Measurements from ENCODE around the gene RAPSN.

The RAPSN gene

DNA sequence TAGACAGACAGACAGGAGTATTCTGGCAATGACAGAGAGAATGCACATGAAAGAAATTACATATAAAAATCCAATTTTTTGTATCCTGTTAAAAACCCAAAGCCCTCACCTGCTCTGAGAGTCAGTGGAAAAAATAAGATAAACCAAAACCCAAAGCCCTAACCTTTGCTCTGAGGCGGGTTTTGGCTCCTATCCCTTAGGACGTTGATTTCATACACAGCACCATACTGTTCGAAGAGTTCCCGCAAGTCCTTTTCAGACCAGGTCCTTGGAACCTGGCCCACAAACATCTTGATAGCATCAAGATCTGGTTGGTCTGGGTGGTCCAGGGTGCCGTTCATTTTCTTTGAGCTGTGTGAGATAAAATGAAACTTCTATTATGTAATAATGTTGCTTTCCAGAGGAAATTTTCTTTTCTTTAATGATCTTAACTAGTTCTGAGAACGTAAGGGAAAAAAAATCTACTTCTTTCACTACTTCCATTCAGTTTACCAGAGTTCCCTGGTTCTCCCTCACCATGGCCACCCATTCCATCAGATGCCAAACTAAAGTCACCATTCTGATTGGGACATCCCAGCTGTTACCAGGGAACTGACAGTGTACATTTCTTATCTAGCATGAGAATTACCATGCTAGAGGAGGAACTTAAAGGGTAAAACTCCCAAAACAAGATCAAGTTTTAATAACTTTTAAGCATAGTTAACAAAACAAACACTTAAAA lies 39.9 kb upstream of the RAPSN start:
- TF ChIP-seq, protein P1, sequence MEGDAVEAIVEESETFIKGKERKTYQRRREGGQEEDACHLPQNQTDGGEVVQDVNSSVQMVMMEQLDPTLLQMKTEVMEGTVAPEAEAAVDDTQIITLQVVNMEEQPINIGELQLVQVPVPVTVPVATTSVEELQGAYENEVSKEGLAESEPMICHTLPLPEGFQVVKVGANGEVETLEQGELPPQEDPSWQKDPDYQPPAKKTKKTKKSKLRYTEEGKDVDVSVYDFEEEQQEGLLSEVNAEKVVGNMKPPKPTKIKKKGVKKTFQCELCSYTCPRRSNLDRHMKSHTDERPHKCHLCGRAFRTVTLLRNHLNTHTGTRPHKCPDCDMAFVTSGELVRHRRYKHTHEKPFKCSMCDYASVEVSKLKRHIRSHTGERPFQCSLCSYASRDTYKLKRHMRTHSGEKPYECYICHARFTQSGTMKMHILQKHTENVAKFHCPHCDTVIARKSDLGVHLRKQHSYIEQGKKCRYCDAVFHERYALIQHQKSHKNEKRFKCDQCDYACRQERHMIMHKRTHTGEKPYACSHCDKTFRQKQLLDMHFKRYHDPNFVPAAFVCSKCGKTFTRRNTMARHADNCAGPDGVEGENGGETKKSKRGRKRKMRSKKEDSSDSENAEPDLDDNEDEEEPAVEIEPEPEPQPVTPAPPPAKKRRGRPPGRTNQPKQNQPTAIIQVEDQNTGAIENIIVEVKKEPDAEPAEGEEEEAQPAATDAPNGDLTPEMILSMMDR (conservative IDR thresholded peaks at IDR 0.05; ENCODE audit: low read length) = no peak
- no peak for DNase-seq (ENCODE audit: low read depth)
- H3K4me3 ChIP-seq (ENCODE audit: low read length) = no peak overlapping the region

DNA sequence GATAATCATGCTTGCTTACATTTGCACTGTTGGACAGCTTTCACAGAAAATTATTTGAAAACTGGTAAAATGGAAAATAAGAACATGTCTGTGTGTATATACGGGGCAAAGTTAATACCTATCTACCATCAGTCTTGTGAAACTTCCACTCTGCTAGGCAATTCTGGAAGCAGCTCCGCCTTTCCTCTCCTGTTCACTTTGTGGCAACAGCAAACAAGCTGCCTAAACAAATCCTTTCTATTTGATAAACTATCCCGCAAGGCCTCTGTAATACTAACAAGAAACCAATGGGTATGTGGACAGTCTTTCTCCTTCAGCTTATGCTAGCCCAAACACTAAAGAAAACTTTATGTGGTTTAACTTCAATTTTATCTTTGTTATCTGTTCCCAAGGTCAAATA lies 39.2 kb upstream of the RAPSN start:
- no peak overlapping the region for H3K4me3 ChIP-seq (ENCODE audit: low read length)
- TF ChIP-seq, protein P1 (conservative IDR thresholded peaks at IDR 0.05; ENCODE audit: low read length) = no peak

DNA sequence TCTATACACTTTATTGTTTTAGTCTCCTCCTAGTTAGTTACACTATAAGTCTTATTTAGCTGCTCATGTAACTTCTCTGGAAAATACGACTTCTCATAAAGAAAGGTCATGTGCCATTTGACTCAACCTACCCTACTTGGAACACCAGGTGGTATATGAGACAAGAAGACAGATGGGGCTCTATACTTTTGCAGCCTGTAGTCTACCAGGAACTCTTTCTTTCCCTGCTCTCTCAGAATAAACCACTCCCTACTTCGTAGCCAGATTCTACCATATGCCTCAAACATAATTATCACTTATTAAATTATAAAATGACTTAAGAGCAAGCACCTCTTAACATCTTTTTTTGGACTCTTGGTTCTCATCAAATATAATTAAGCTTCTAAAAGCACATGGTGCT lies 38.5 kb upstream of the RAPSN start:
- TF ChIP-seq, protein P1 (conservative IDR thresholded peaks at IDR 0.05; ENCODE audit: low read length) = no peak
- H3K4me3 ChIP-seq (ENCODE audit: low read length) = no peak overlapping the region

More for the DNA sequence above, 39.2 kb upstream of the RAPSN start:
- DNase-seq (ENCODE audit: low read depth) = no peak

DNA sequence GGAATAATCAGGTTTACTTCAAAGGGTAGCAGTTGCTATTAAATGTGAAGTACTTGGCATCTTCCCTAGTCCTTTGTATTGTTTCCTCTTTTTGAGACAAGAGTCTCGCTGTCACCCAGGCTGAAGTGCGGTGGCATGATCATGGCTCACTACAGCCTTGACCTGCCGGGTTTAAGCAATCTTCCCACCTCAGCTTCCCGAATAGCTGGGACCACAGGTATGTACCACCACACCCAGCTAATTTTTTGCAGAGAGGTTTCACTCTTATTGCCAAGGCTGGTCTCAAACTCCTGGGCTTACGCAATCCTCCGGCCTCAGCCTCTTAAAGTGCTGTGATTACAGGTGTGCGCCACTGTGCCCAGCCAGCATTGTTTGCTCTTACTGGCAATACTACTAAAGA lies 36.2 kb upstream of the RAPSN start:
- no peak overlapping the region for H3K4me3 ChIP-seq (ENCODE audit: low read length)
- TF ChIP-seq, protein P1 (conservative IDR thresholded peaks at IDR 0.05; ENCODE audit: low read length) = no peak
- no peak for DNase-seq (ENCODE audit: low read depth)

More for the DNA sequence above, 38.5 kb upstream of the RAPSN start:
- no peak for DNase-seq (ENCODE audit: low read depth)

DNA sequence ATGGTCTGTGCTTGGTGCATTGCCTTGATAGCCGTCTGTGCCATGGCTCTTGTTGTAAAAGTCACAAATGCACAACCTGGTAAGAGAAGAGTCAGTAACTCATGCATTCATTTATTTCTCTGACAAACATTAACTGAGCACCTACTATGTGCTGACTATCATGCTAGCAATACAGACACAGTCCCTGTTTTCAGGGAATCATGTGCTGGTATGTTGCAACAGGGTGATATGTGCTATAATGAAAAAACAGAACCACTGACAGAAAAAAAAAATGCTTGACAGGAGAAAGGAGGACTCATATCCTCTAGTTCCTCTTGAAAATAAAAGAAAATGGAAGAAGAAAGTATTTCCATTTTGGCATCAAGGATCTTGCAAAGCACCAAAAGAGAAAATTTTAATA lies 34.5 kb upstream of the RAPSN start:
- DNase-seq (ENCODE audit: low read depth) = no peak
- TF ChIP-seq, protein P1 (conservative IDR thresholded peaks at IDR 0.05; ENCODE audit: low read length) = no peak
- no peak overlapping the region for H3K4me3 ChIP-seq (ENCODE audit: low read length)

DNA sequence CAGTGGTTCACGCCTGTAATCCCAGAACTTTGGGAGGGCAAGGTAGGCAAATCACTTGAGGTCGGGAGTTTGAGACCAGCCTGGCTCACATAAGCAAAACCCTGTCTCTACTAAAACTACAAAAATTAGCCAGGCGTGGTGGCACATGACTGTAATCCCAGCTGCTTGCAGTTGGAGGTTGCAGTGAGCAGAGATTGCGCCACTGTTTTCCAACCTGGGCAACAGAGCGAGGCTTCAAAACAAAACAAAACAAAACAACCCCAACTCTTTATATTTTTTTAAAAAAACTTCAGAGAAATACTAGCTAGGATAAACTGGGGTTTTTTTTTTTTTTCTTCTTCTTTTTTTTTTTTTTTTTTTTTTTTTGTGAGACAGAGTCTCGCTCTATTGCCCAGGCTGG lies 31.8 kb upstream of the RAPSN start:
- DNase-seq (ENCODE audit: low read depth) = no peak
- TF ChIP-seq, protein P1 (conservative IDR thresholded peaks at IDR 0.05; ENCODE audit: low read length) = no peak
- H3K4me3 ChIP-seq (ENCODE audit: low read length) = no peak overlapping the region

DNA sequence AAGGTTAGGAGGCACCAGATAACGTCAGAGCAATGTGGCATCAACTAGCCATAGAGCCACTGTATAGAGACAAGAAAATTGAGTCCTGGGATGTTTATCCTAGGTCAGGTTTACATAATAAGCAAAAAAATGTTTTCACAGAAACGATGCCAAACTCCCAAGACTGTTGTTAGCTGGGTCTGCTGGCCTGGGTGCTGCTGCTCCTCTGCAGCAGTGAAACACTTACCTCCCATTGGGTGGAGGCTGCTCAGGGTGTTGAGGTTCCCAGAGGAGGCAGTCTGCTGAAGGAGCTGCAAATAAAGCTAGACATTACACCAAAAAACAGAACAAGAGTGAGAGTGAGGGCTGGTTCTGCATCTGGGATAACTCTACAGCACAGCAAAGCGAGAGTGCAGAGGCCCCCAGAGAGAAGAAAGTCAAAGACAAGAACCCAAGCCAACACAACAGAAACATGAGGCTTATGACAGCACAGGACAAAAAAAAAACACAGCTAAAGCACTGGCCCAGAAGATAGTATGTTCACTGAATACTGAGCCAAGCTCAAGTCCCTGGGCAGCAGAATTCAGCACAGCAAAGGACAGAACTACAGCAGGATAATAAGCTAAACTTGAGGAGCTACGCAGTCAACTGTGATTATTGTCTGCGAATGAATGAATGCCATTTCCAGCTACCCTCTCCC lies 29.9 kb upstream of the RAPSN start:
- no peak for DNase-seq (ENCODE audit: low read depth)
- H3K4me3 ChIP-seq (ENCODE audit: low read length) = no peak overlapping the region
- TF ChIP-seq, protein P1 (conservative IDR thresholded peaks at IDR 0.05; ENCODE audit: low read length) = no peak

All from AG10803 (cell line).